HEK293T (cell line): Measurements from ENCODE around the gene SLC25A3.
"Not testable (repeated sequence)": the region's sequence is repeated elsewhere in the genome, so short reads cannot be mapped to it uniquely, and the experiment has no call there.

Experiments
- CTCF ChIA-PET: fragments of 350-600 bp; formaldehyde crosslinking; extraction: SDS; loops from one replicate; lab custom pipeline; 2021; ENCODE audit warnings: antibody characterized with exemption, inconsistent platforms; lab: Yijun Ruan, JAX
- POLR2A ChIA-PET: fragments of 350-600 bp; formaldehyde crosslinking; extraction: SDS; loops from one replicate; lab custom pipeline; 2020; ENCODE audit warnings: antibody characterized with exemption, inconsistent platforms; lab: Yijun Ruan, JAX
- DNase-seq: peaks from one replicate; pipeline ENCODE4 v3.0.0; 2012; ENCODE audit warnings: mixed read lengths; ENCODE audit errors: extremely low spot score
- ARNT ChIP-seq: fragments of 450-650 bp; IDR thresholded peaks from 2 replicates; pipeline ENCODE4 v1.6.1; 2017; ENCODE audit warnings: mild to moderate bottlenecking
- BHLHE40 ChIP-seq: fragments of 450-650 bp; IDR thresholded peaks from 2 replicates; pipeline ENCODE4 v1.6.1; 2016; ENCODE audit warnings: mild to moderate bottlenecking, moderate library complexity, borderline replicate concordance
- ELF4 ChIP-seq: fragments of 450-650 bp; IDR thresholded peaks from 2 replicates; pipeline ENCODE4 v1.6.1; 2017; ENCODE audit warnings: antibody characterized with exemption
- FOXA1 ChIP-seq: fragments of 450-650 bp; IDR thresholded peaks from 2 replicates; pipeline ENCODE4 v1.6.1; 2016; ENCODE audit warnings: mild to moderate bottlenecking
- FOXK2 ChIP-seq: fragments of 450-650 bp; IDR thresholded peaks from 2 replicates; pipeline ENCODE4 v1.6.1; 2016; ENCODE audit warnings: mild to moderate bottlenecking
- FOXM1 ChIP-seq: fragments of 450-650 bp; IDR thresholded peaks from 2 replicates; pipeline ENCODE4 v1.6.1; 2017; ENCODE audit warnings: mild to moderate bottlenecking, borderline replicate concordance
- HDGF ChIP-seq: fragments of 450-650 bp; IDR thresholded peaks from 2 replicates; pipeline ENCODE4 v1.6.1; 2017; ENCODE audit warnings: antibody characterized with exemption, borderline replicate concordance
- L3MBTL2 ChIP-seq: fragments of 450-650 bp; conservative IDR thresholded peaks from 2 replicates; pipeline ENCODE4 v1.6.1; 2016; ENCODE audit warnings: mild to moderate bottlenecking
- LEF1 ChIP-seq: fragments of 450-650 bp; IDR thresholded peaks from 2 replicates; pipeline ENCODE4 v1.6.1; 2017; ENCODE audit warnings: mild to moderate bottlenecking, borderline replicate concordance
- NFRKB ChIP-seq: fragments of 450-650 bp; IDR thresholded peaks from 2 replicates; pipeline ENCODE4 v1.6.1; 2016; ENCODE audit warnings: mild to moderate bottlenecking, moderate library complexity
- SP1 ChIP-seq: fragments of 450-650 bp; IDR thresholded peaks from 2 replicates; pipeline ENCODE4 v1.6.1; 2017
- SUZ12 ChIP-seq: fragments of 450-650 bp; IDR thresholded peaks from 2 replicates; pipeline ENCODE4 v1.6.1; 2016; ENCODE audit warnings: mild to moderate bottlenecking
- TARDBP ChIP-seq: fragments of 450-650 bp; IDR thresholded peaks from 2 replicates; pipeline ENCODE4 v1.6.1; 2016
- ZNF384 ChIP-seq: fragments of 450-650 bp; IDR thresholded peaks from 2 replicates; pipeline ENCODE4 v1.6.1; 2016
- TF ChIP-seq, protein P1 (sequence below): fragments of 450-650 bp; IDR thresholded peaks from 2 replicates; pipeline ENCODE4 v1.6.1; 2016

SLC25A3 gene

DNA sequence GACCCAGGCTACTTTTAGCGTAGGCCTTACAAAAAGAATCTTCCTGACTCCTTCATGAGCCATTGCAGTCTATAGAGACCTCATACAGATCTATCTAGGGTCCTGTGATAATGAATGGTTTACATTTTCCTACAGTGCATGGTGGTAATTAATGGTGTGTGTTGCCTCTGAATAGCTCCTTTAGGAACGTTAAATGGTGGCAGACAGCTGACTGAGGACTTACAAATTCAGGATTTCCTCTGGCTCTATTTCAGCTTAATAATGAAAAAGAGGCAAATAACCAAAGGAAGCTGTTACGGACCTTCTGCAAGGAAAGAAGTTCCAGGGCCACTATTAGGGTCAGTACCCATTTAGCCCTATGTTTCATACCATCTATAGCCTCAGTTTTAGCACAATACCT is 46.0 kb downstream of the SLC25A3 start:
- DNase-seq, result no peak
- ChIA-PET POLR2A (interaction anchor here (1.1 to 1.2 kb wide), 2 partner anchors 45 to 67 kb away, joined by 3 read pairs; no protein-coding TSS in a partner anchor), CTCF (no interaction called here)
- TF ChIP-seq L3MBTL2 (no peak), ARNT (no peak), FOXM1 (no peak), LEF1 (no peak), ELF4 (no peak), TARDBP (no peak), FOXA1 (no peak), NFRKB (no peak), FOXK2 (no peak), HDGF (no peak), ZNF384 (no peak), SUZ12 (no peak)

DNA sequence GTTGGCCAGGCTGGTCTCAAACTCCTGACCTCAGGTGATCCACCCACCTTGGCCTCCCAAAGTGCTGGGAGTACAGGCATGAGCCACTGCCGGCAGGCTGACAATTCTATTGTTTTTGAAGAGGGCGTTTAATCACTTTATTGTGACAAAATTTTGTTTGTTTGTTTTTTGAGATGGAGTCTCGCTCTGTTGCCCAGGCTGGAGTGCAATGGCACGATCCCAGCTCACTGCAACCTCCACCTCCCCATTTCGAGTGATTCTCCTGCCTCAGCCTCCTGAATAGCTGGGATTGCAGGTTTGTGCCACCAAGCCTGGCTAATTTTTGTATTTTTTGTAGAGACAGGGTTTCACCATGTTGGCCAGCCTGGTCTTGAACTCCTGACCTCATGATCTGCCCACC is 49.3 kb downstream of the SLC25A3 start:
- POLR2A ChIA-PET, CTCF ChIA-PET, DNase-seq: not testable (repeated sequence)

DNA sequence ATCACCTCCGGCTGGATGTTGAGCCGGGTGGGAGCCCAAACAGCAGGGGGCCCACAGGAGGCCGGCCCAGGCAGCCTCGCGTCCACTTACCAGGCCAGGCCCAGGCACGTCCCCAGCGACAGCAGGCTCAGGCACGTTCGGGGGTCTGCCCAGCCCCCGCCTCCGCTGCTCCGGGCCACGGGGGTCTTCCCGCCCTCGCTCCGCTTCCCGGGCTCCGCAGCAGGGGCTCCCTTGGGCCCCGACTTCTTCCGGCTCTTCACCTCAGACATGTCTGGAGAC is 50.9 kb downstream of the SLC25A3 start:
- ChIA-PET POLR2A (interaction anchor here (0.8 to 2.1 kb wide), 9 partner anchors 16 to 122 kb away, joined by 3 to 23 read pairs (median 3); partner anchors contain the start of gene SLC25A3), CTCF (interaction anchor here (2.0 kb wide), 1 partner anchor 78 kb away, joined by 7 read pairs; no protein-coding TSS in a partner anchor)
- DNase-seq, result no peak
- TF ChIP-seq NFRKB (no peak), BHLHE40 (no peak), HDGF (no peak), SUZ12 (no peak)
- TF ChIP-seq, protein P1, sequence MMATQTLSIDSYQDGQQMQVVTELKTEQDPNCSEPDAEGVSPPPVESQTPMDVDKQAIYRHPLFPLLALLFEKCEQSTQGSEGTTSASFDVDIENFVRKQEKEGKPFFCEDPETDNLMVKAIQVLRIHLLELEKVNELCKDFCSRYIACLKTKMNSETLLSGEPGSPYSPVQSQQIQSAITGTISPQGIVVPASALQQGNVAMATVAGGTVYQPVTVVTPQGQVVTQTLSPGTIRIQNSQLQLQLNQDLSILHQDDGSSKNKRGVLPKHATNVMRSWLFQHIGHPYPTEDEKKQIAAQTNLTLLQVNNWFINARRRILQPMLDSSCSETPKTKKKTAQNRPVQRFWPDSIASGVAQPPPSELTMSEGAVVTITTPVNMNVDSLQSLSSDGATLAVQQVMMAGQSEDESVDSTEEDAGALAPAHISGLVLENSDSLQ, result no peak

DNA sequence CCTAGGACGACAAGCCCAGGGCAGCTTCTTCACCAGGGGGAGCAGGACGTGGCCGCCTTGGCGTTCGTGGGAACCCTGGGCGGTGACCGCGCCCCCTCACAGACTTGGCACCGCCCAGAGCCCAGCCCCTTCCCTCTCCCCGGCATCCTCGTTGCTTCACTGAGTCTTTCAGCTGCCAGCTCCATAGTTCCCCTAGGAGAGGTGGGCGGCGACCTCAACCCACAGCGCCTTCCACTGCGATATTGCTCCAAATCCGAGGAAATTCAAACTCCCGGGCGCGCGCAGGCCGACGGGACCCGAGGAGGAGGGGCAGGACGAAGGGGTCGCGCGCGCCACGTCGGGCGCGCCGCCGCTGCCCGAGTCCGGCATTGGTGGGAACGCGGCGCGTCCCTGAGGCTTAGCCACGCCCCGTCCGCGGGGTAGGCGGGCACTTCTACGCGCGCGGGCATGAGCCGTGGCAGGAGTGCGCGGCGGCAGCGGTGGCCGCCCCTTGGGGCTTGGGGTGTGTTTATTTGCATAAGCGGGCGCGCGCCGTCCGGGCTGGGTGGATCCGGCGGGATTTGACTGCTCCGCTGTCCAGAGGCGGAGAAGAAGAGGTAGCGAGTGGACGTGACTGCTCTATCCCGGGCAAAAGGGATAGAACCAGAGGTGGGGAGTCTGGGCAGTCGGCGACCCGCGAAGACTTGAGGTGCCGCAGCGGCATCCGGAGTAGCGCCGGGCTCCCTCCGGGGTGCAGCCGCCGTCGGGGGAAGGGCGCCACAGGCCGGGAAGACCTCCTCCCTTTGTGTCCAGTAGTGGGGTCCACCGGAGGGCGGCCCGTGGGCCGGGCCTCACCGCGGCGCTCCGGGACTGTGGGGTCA is 51.5 kb downstream of the SLC25A3 start, which contains the start of the genes APAF1 and IKBIP:
Gene APAF1, plus strand, starts transcription at position 579 of the 860 bp plus-strand sequence. CDS start 3,070 bp downstream, outside the sequence.
Gene IKBIP, minus strand, starts transcription at position 77 of the 860 bp plus-strand sequence. CDS start 87 bp downstream, outside the sequence.
- DNase-seq, result peak; percentile 93
- ChIA-PET POLR2A (interaction anchor here (0.8 to 2.1 kb wide), 10 partner anchors 16 to 123 kb away, joined by 3 to 23 read pairs (median 4); partner anchors contain the start of gene SLC25A3), CTCF (interaction anchor here (2.0 kb wide), 1 partner anchor 78 kb away, joined by 7 read pairs; no protein-coding TSS in a partner anchor)

DNA sequence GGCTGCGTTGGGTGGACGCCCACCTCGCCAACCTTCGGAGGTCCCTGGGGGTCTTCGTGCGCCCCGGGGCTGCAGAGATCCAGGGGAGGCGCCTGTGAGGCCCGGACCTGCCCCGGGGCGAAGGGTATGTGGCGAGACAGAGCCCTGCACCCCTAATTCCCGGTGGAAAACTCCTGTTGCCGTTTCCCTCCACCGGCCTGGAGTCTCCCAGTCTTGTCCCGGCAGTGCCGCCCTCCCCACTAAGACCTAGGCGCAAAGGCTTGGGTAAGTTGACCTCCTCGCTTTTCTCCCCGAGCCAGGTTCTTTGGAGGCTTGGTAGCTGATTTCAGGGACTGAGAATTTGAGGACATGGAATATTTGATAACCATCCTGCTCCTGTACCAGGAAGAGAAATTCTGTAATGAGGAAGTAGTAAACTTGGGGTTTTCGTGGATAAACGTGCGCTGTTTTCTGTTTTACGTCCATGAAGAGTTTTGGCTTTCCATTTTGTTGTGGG is 52.1 kb downstream of the SLC25A3 start:
- ChIA-PET POLR2A (interaction anchor here (1.0 kb wide), 1 partner anchor 52 kb away, joined by 5 read pairs; the partner anchor contains the start of gene SLC25A3), CTCF (interaction anchor here (0.6 kb wide), 1 partner anchor 23 kb away, joined by 4 read pairs; no protein-coding TSS in a partner anchor)
- DNase-seq, result peak; percentile 33
- TF ChIP-seq L3MBTL2 (no peak), FOXA1 (no peak), ELF4 (no peak), SUZ12 (no peak), FOXM1 (no peak), SP1 (no peak), ARNT (no peak), FOXK2 (no peak), BHLHE40 (no peak), NFRKB (no peak)
- TF ChIP-seq, protein P1, result no peak

More for the DNA sequence above, 51.5 kb downstream of the SLC25A3 start, which contains the start of the genes APAF1 and IKBIP:
- TF ChIP-seq SP1 (no peak), HDGF (no peak)

DNA sequence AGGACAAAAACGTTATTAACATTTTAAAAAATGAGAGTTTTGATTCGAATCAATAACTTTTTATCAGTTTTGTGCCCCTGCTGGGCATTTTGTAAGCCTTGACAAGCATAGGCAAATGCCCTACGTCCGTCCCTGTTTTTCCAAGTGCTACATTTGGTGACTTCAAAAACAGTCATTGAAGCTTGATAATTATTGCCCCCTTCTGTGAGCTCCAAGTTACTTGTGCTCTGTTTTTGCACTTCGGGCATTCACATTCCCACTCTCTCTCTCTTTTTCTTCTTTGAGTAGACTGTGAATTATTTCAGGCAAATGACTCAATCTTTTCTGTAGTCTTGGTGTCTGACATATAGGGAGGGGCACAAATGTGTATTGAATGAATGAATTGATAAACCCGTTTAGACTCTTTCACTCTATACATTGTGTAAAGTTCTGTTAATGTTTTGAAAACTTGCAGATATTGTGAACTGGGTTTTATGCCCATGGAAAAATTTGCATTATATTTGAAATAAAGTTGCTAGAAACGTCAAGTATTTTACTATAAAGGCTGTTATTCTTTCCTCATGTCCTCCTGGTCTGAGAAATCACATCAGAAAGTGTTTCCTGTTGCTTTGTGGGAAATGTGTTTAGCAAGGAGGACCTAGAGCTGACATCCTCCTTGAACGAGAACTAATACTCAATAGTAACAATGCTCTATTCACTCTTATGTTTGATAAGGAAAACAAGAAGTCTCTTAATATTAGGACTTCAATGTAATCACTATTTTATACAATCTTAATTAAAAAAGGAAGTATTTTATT is 53.0 kb downstream of the SLC25A3 start:
- DNase-seq, result peak; percentile 16
- ChIA-PET CTCF (interaction anchor here (0.6 kb wide), 1 partner anchor 24 kb away, joined by 4 read pairs; no protein-coding TSS in a partner anchor), POLR2A (interaction anchor here (1.0 kb wide), 1 partner anchor 53 kb away, joined by 5 read pairs; the partner anchor contains the start of gene SLC25A3)
- no peak for TF ChIP-seq LEF1
- TF ChIP-seq FOXM1, result no peak
- no peak for TF ChIP-seq ZNF384
- TF ChIP-seq ARNT, result no peak
- no peak for TF ChIP-seq FOXA1
- no peak for TF ChIP-seq ELF4
- TF ChIP-seq SP1, result no peak
- TF ChIP-seq FOXK2, result no peak
- TF ChIP-seq SUZ12, result no peak
